Ammon's horn (tissue), 1 donor: ENCODE results near the gene GAB1.

Experiments used
- DNase-seq: peaks from one replicate; pipeline ENCODE4 v3.0.0-alpha.2; 2016; ENCODE audit warnings: low spot score

Gene GAB1

DNA sequence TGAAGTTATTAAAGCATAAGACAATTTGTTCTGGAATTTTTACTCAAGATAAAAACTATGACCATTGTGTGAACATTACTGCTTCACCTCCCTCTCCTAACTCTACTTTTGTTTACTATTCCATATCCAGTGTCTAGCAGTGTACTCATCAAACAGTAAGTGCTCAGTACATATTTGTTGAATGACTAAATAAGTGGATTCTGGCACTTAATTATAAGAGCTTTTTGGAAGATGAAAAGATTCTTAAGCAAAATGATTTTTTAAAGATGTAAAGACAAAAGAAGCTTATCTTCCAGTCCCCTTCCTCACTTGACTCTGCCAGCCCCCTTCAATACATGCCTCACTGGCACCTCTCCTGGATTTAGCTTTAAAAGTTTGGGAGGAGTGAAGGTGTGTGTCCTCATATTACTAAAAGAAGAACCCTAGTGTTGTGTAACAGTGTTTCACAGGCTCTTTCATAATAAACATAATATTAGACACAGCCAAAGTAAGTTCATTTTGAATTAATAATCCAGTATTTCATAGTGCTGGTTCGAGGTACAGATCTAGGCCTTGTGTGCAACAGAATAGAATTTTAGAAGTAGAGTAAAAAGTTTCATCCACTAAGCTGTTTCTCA, 53.0 kb downstream of the GAB1 start:
- no peak for DNase-seq

DNA sequence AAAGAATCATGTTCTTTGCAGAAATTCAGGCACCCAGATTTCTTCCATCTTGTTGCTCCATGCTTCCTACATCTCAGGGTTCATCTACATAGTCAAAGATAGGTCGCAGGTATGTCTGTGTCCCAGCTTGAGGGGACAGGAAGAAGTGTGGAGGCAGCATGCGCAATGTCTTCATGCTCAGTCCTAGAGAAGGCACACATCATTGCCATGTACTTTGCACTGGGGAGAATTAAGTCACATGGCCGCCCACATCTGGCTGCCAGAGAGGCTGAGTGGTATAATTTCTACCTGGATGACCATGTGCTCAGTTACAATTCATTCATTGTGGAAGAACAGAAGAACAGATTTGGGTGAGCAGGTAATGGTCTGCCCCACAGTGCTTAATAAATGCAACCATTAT, 54.1 kb downstream of the GAB1 start:
- DNase-seq, result no peak

DNA sequence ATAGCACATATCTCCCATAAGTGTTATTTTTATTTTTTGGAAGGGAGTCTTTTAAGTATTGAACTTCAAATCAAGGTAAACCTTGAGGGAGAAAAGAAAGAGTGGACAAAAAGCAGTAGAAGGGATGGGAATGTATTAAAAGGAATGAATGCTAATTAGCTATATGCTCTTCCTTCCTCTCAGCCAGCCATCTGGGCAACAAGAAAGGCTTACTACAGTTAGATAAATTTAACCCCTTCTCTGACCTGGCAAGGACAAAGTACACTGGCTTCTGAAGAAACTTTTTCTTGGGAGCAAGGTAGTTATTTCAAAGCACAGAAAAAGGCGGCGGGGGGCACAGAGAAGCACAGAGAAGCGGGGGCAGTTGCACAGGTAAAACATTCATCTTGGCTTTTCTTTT, 54.6 kb downstream of the GAB1 start:
- DNase-seq, result no peak

DNA sequence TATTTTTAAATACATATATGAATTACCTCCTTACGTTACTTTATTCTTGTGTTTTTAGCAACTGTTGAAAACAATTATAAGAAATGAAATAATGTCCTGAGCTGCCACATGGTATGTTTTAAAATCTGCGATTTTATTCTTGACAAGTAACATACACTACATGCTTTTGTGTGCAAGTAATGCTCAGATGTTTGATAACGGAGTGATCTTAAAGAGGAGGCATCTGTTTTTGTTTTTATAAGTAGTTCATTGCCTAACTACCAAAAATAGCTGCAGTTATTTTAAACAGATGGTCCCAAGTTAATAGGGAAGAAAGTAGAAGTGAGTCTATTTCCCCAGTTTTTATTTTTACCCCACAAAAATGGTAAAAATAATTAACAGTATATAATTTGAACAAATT, 55.2 kb downstream of the GAB1 start:
- no peak for DNase-seq

DNA sequence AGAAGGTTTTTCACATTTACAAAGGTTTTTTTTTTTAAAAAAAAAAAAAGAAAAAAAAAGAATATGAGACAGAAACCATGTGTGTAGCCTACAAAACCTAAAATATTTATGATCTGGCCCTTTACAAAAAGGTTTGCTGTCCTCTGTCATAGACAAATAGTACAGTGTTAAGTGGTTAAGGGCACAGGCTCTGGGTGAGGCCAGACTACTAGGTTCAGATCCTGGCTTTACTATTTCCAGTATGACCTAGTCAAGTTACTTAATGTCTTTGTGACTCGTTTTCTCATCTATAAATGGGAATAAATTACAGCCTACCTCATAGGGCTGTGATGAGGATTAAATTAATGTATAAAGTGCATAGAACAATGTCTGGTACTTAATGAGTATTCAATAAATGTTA, 56.5 kb downstream of the GAB1 start:
- DNase-seq, result no peak

DNA sequence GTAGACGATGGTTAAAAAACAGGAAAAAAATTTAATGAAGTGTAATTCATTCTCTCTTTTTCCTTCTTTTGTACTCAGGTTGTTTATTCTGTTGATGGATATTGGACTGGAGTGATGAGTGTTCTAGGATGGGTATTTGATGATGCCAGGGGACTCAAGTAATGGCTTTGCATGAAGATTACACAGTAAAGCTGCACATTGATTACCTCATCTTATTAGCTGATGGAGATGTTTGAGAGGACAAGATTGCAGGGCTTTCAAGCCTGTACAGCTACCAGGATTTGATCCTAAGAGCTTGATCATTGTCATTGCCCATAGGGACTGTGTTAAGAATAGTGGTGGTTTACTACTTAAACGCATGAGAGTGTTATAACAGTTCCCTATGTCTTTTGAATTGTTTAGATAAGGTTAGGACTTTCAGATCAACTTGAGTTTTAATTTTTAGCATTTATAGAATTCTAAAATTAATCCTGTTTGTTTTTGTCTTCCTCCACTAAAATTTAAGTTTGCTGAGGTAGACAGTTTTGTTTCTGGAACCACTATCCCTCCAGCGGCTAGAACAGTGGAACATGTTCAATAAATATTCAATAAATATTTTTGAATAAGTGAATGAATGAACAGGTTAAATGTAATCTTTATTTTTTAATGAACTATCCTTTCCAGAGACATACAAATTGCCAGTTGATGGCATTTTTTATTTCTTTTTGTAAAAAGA, 58.2 kb downstream of the GAB1 start:
- no peak for DNase-seq

DNA sequence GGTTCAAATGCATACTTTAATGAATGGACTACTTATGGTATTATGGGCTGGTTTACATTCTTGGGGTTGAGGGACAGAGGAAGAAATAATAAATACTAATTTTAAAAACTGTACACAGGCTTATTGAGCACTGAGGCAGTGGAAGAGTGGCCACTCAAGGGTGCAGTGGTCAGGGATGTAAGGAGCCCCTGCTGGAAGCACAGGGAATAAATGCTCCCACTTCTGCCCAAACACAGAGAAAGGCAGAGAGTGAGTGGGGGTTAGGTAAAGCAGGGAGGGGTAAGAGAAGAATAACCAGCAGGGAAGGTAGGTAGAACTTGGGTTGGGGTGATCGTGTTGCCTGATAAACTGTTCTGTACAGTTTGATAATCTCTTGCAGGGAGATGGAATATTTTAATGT, 60.0 kb downstream of the GAB1 start:
- DNase-seq, result no peak

DNA sequence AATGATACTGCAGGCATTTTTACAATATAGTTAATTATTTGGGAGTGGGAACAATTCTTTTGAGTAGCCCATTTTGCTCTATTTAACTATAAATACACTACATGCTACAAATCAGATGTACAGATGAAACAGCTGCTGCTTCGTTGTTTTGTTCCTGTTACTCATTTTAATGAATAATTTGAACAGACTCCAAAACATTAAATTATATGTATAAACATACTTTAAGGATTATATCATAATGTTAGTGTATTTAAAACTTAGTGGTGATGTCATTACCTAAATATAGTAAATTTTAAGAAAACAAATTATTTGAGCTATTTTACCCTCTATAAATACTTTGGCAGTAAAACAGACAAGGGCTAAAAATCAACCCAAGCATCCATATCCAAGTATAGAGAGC, 60.7 kb downstream of the GAB1 start:
- DNase-seq, result no peak

DNA sequence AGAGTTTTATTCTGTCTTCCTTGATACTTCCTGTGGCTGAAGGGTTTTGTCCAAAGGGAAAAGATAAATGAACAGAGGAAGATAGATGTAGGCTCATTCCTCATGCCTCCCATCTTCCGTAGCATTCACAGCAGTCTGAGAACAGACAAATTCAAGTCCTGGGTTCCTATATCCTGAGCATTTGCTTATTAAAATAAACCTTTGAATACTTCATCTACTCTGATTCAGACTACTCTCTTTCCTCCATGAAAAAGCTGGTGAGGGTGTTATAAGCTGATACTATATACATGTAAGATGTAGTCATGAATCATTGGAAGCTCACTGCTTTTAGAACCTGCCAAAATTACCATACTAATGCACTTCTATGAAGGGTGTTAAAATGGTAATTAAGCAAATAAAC, 61.2 kb downstream of the GAB1 start:
- DNase-seq, result no peak

DNA sequence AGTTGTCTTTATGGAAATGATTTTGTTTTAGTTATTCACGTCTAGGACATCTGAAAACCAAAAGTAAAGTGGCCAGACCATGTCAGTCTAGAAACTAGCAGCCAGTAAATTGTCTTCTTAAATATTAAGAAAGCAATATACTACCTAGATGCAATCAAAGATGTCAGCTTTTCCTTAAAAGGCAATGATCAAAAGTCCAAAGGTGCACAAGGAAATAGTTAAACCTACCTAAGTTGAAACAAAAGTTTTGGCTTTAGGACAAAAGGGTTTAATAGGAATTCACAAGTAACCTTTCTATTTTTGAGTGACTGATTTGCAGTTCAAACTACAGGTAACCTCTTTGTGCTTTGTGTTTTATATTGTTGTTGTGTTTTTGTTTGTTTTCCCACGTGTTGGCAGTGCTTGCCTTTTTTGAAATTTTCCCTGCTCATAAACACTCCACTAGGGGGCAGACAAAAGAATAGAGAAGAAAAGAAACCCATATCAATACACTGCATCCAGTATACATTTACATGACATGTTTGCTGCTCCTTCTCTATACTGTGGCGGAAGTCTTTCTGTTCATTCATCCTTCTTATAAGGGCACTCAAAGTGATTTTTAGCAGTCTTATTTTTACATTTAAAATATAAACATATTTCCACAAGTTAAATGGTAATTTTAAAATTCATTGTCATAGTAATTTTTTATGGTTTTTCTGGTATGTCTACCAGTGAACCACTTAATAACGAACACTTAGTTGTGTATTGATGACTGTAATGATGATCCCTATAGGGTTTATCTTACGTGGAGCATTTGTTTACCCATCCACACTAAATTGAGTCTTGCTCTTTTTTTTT, 62.7 kb downstream of the GAB1 start:
- DNase-seq, result peak; percentile 41

DNA sequence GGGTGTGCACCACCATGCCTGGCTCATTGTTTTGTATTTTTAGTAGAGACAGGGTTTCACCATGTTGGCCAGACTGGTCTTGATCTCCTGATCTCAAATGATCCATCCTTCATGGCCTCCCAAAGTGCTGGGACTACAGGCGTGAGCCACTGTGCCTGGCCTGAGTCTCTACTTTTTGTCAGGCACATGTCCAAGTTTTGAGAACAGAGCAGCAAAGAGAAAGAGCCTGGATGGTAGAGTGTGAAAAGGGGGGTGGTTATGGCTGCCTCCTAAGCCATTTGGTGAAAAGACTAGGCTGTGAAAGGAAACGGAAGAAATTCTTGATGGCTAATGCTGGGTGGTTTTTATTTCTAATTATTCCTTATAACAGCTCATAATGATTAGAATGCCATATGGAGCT, 63.4 kb downstream of the GAB1 start:
- peak; percentile 63 for DNase-seq

DNA sequence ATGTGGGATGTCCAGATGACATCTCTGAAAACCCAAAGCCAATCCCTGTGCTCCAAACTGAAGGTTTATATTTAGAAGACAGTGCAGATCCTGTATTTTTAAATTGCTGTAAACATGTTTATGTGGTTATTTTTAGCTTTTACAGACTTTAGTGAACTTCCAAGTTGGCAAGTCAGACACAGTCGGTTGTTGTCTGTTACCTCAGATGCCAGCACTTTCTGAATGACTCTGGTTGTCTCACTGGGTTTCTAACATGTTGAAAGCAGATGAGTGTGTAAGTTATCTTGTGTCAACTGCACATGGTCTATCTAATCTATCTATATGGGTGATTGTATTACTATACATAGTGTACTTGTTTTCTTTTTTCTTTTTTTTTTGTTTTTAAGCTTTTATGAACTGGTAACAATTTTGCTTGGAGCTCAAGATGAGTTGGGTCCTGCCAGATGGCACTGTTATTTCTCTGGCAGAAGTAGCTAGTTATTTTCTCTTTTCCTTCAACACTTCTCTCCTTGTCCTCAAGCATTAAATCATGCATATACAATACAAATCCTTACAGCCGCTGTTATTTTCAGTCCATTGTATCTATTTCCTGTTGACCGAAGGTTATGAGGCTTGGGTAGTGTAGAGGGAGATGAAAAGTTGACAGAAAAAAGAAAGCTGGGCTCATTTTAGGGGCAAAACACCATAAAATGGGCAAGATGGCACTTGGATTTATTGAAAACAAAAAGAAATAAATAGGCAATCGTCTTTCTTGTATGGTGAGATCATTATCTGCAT, 66.3 kb downstream of the GAB1 start:
- DNase-seq, result peak; percentile 82

DNA sequence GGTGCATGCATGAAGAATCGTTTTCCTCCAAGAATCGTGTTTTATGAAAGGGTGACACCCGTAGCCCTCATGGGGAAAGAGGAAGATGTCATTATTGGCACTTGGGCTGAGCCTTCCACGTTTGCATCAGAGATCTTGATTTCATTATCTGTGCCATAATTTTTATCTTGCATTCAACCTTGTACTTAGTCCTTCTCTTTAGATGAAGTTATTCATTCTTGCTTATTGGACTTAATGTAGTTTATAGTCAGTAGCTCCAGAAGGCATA, 66.8 kb downstream of the GAB1 start:
- DNase-seq, result no peak

DNA sequence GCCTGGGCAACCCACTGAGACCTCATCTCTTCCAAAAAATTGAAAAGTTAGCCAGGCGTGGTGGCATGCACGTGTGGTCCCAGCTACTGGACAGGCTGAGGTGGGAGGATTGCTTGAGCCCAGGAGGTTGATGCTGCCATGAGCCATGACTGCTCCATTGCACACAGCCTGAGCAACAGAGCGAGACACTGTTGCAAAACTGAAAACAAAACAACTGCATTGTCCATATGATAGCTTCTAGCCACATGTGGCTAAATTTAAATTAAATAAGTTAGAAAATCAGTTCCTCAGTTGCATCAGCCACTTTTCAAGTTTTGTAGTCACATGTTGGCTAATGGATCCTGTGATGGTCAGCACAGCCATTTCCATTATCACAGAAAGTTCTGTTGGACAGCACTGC, 67.9 kb downstream of the GAB1 start:
- DNase-seq, result no peak

DNA sequence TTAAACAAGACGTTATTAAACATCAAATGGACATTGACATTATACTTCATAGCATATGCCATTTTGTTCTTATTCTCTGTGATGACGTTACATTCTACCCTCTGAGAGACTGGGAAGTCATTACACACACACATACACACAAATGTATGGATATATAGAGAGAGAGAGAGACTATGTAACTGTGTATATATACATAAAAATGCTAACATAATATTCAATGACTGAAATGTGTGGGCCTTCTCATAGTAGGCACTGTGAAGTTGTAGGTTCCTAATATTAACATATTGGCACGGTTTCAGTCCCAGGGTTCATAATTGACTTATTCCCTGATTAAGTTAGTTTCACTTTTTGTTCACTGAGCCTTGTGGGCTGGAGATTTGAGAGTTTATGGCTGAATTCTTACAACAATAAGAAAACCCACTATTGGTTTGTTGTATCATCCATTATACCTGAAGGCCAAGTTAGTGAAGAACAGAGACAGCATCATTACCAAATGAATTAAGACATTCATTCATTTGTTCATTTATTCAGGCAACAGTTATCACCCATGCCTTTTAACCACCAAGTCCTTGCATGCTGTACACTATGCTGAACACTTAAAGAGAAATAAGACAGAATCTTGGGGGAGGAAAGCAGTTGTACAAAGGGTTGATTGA, 68.5 kb downstream of the GAB1 start:
- DNase-seq, result no peak

DNA sequence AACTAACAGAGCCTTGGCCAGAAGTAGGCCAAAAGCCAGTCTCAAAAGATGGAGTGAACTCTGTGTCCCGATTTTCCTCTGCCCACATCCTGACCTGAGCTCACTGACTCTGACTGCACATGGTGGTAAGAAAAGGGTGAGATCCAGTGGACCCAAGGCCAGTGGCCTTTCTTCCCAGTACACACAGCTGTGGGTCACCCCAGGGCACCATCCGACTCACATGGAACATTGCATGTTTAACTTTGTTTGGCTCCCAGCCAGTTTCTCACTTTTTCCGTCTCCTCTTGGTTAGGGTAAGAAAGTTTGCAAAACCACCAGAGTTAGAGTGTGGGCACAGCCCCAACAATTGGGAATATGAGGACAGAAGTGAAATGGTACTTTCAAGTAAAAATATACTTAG, 69.8 kb downstream of the GAB1 start:
- DNase-seq, result no peak

DNA sequence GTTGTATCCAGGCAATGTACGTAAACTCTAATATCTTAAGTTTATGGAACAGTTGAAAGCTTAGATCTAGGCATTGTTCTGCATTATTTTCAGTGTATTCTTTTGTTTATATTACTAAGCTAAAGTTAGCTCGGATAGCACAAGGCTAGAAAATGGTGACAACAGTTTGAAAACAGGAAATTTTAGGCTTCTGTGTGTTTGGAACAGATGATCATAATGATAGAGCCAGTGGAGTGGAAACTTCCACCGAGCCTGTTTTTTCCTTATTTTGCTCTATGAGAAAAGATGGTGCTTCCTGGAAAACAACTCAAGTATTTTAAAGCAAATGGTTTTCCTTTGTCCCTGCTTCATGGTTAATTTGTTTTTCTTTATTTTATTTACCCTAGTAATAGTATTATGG, 70.8 kb downstream of the GAB1 start:
- DNase-seq, result no peak

DNA sequence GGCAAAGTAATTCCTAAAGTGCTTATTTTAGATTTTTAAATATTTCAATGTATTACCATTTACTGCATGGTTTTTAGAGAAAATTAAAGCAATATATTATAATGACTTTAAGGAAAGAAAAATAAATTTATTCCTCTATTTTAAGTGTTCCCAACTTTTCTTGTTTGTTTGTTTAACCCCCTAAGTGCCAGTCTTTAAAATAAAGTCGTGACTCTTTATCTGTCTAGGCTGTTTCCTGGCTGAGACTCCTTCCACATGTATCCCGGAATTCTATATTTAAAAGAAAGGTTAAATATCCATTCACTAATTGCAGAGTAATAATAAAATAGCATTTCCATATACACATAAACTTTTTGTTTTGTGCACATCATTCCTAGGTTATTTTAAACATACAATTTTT, 71.2 kb downstream of the GAB1 start:
- DNase-seq, result no peak

DNA sequence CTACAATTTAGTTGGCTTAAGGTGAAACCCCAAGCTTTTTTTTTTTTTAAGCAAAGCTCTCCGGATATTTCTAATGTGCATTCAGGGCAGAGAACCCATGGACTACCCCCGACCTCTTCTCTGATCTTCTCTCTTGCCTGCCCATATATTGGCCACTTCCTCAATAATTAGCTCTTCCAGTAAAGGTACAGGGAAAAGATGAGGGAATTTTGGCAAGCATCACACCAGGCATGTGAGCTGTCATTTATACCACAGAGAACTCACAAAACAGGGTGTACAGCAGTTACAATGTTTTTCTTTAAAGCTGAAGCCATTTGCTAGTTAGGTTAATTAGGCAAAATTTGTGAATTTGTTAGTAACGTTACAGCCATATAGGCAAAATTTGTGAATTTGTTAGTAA, 73.3 kb downstream of the GAB1 start:
- DNase-seq, result no peak

DNA sequence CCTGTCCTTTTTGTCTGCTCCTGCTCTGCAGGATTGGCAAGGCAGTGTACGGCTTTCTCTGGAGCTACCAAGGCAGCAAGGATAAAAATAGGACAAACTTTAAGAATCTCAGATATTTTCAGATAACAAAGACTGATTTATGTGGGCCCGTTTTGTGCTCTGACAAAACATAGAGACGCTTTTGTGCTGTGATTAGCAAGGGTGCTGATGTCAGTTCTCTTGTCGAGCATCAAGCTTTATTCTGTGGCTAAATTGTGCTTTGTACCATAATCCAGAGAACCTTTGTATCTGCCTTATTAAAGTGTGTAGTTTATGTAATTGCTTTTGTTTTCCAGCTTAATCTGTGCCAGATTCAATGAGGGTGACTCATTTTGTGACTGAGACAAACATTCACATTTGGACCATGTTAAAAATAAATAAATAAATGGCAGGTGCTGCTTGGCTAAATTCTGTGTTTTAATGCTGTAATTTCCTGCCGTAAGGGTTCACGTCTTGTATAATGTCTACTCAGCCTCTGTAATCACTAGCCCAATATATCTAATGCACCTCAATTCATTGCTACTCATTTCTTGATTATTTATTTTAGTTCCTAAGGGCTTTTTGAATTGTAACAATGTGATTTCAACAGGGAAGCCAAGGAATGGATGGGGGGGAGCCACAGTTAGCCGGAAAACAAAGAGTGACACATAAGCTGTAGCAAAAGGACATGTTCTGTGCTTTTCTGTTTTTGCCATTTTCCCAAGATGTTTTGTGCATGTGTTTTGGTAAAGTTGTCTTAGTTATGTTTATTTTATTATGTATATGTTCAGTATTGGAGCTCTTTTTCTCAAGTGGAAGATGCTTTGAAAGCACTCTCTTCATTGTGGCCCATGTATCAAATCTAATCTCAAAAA, 75.1 kb downstream of the GAB1 start:
- peak; percentile 95 for DNase-seq

DNA sequence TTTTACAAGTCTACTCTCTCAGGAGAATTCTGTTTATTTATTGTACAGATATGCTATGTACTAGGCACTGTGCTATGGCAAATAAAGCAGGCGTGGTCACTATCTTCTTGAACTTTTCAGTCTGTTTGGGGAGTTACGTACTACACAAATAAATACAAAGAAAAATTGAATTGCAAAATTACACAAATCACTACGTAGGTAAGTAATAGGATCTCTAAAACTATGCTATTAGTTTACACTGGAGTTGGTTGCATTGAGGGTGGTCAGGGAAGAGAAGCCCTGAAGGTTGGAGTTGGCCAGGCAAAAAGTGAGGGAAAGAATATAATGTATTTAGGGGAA, 75.7 kb downstream of the GAB1 start:
- no peak for DNase-seq
